Sigmoid colon (tissue), 7 donors: ENCODE measurements around the gene PDGFA. TPM values are rescaled to one million over a fixed set of nuclear protein-coding genes. Genes with fewer than 3 reads are reported as not detected.

ENCODE experiments used
- DNase-seq: peaks from one replicate; pipeline ENCODE4 v3.0.0-alpha.2; 2019
- H3K27ac ChIP-seq, 4 donors: fragments of 200-600 bp; sonication (generic); one replicate each; pipeline ENCODE4 v1.5.1; 2016 to 2019; ENCODE audit warnings: mild to moderate bottlenecking in 1 of 4
- H3K27me3 ChIP-seq, 3 donors: fragments of 200-600 bp; sonication (generic); one replicate each; pipeline ENCODE4 v1.5.1; 2019; ENCODE audit warnings: mild to moderate bottlenecking in 1 of 3
- H3K36me3 ChIP-seq, 4 donors: fragments of 200-600 bp; sonication (generic); one replicate each; pipeline ENCODE4 v1.5.1; 2016 to 2019
- H3K4me1 ChIP-seq, 4 donors: fragments of 200-600 bp; sonication (generic); one replicate each; pipeline ENCODE4 v1.5.1; 2017 to 2019
- H3K4me3 ChIP-seq, 4 donors: fragments of 200-600 bp; sonication (generic); one replicate each; pipeline ENCODE4 v1.5.1; 2017 to 2019; ENCODE audit warnings: mild to moderate bottlenecking in 2 of 4, moderate library complexity in 1 of 4
- H3K9me3 ChIP-seq, 4 donors: fragments of 200-600 bp in 3 of 4; sonication (generic) in 3 of 4; one replicate each; pipeline versions ENCODE4 v1.5.1 to v1.6.1; 2013 to 2019
- EP300 ChIP-seq, 4 donors: sonication (generic); formaldehyde crosslinking; IDR thresholded peaks; one replicate each; pipeline ENCODE4 v1.6.1; 2017; ENCODE audit warnings: antibody characterized with exemption in 4 of 4
- POLR2A ChIP-seq, 2 donors: fragments of 450-650 bp; IDR thresholded peaks; one replicate each; pipeline ENCODE4 v1.6.1; 2016; ENCODE audit warnings: antibody characterized with exemption in 2 of 2, mild to moderate bottlenecking in 2 of 2, moderate library complexity in 2 of 2
- POLR2AphosphoS5 ChIP-seq, 4 donors: sonication (generic); formaldehyde crosslinking; IDR thresholded peaks; one replicate each; pipeline ENCODE4 v1.6.1; 2017; ENCODE audit warnings: antibody characterized with exemption in 4 of 4
- WGBS, 2 donors: extraction: QIAGEN DNeasy Blood & Tissue Kit; methylation state at CpG; one replicate each; pipeline ENCODE4 v1.1.7; 2013; 5-methylcytosine and 5-hydroxymethylcytosine counted together
- intact Hi-C: fragments of 100-400 bp; cut with DNase I; formaldehyde crosslinking; loops from one replicate; pipeline ENCODE4 v1.15.1; 2023
- polyA plus RNA-seq, 3 donors: library from polyadenylated mRNA; stranded (reverse); fragments of 200-250 nt; gene quantifications; one replicate each; pipeline ENCODE4 v1.2.3, GENCODE V29; 2013
- total RNA-seq, 4 donors: library from RNA; depleted of rRNA; stranded (reverse); fragments of >200 nt; gene quantifications; one replicate each; pipeline ENCODE4 v1.1.0, GENCODE V29; 2016
- TF ChIP-seq, protein P1 (sequence below), 4 experiments: fragments of 450-650 bp in 3 of 4; fragments of 200-600 bp in 1 of 4; IDR thresholded peaks; one replicate each; pipeline ENCODE4 v1.5.1; 2016 to 2019; ENCODE audit warnings: antibody characterized with exemption in 4 of 4, mild to moderate bottlenecking in 3 of 4, moderate library complexity in 2 of 4
- donor health status: healthy with polysubstance abuse.
- donor health status: Bipolar disorder and iron deficiency.
- donor health status: healthy.

The PDGFA gene
- total and polyA plus RNA-seq, 7 donors = 19.7 to 38.5 (median 33.9) TPM

DNA sequence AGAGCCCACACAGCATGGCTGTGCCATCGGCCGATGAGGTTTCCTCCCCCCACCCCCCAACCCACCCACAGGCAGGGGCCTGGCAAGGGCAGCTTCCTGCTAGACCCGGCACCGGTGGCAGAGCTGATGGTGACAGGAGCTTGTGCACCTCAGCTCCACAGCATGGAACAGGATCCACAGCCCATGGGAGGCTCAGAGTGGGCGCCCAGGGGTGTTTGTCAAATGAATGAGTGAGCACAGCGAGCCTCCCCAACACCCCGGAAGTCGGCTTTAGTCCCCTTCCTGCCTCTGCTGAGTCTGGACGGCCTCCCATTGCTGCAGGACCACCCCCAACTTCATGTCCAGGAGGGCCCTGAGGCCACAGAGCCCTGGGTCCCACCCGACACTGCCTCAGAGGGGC lies 68.9 kb downstream of the PDGFA start:
- Histone ChIP-seq H3K27ac (no peak overlapping the region), H3K4me1 (peaks cover 0 to 20% (median 5%) of the 10 kb centered on the region in 4 donors), H3K36me3 (no peaks in the 10 kb centered on the region), H3K9me3 (no peaks in the 10 kb centered on the region), H3K4me3 (no peak overlapping the region), H3K27me3 (peaks cover 4 to 43% (median 17%) of the 10 kb centered on the region in 3 donors)
- intact Hi-C loops = no loop called here
- 49 to 72% methylated on average over 10 of the region's 10 CpGs for WGBS, 2 donors
- TF ChIP-seq, protein P1, sequence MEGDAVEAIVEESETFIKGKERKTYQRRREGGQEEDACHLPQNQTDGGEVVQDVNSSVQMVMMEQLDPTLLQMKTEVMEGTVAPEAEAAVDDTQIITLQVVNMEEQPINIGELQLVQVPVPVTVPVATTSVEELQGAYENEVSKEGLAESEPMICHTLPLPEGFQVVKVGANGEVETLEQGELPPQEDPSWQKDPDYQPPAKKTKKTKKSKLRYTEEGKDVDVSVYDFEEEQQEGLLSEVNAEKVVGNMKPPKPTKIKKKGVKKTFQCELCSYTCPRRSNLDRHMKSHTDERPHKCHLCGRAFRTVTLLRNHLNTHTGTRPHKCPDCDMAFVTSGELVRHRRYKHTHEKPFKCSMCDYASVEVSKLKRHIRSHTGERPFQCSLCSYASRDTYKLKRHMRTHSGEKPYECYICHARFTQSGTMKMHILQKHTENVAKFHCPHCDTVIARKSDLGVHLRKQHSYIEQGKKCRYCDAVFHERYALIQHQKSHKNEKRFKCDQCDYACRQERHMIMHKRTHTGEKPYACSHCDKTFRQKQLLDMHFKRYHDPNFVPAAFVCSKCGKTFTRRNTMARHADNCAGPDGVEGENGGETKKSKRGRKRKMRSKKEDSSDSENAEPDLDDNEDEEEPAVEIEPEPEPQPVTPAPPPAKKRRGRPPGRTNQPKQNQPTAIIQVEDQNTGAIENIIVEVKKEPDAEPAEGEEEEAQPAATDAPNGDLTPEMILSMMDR (IDR thresholded peaks at IDR 0.05) = no peak
- TF ChIP-seq POLR2A (IDR thresholded peaks at IDR 0.05) = no peak
- TF ChIP-seq POLR2AphosphoS5 (IDR thresholded peaks at IDR 0.05) = no peak
- TF ChIP-seq EP300 (IDR thresholded peaks at IDR 0.05) = no peak
- DNase-seq = no peak

DNA sequence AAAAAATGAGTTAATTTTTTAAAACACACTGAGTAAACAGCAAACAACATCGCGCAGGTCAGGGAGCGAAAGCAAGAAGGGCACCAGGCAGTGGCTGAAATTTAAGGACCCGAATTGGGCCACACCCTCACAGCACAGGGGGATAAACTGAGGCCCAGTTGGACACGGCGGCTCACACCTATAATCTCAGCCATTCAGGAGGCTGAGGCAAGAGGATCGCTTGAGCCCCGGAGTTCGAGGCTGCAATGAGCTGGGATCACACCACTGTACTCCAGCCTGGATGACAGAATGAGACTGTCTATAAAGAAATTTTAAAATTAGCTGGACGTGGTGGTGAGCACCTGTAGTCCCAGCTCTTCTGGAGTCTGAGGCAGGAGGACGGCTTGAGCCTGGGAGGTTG lies 69.6 kb downstream of the PDGFA start:
- no peak overlapping the region for H3K27ac ChIP-seq
- no peaks in the 10 kb centered on the region for H3K36me3 ChIP-seq
- DNase-seq = no peak
- no peaks in the 10 kb centered on the region for H3K9me3 ChIP-seq
- WGBS, 2 donors = 82 to 93% methylated on average over 11 of the region's 11 CpGs
- TF ChIP-seq POLR2AphosphoS5 (IDR thresholded peaks at IDR 0.05) (no peak), EP300 (IDR thresholded peaks at IDR 0.05) (no peak), POLR2A (IDR thresholded peaks at IDR 0.05) (no peak)
- TF ChIP-seq, protein P1 (IDR thresholded peaks at IDR 0.05) = no peak
- peaks cover 4 to 36% (median 17%) of the 10 kb centered on the region in 3 donors for H3K27me3 ChIP-seq
- intact Hi-C loops = no loop called here
- peaks cover 0 to 13% (median 0%) of the 10 kb centered on the region in 4 donors for H3K4me1 ChIP-seq
- no peak overlapping the region for H3K4me3 ChIP-seq

DNA sequence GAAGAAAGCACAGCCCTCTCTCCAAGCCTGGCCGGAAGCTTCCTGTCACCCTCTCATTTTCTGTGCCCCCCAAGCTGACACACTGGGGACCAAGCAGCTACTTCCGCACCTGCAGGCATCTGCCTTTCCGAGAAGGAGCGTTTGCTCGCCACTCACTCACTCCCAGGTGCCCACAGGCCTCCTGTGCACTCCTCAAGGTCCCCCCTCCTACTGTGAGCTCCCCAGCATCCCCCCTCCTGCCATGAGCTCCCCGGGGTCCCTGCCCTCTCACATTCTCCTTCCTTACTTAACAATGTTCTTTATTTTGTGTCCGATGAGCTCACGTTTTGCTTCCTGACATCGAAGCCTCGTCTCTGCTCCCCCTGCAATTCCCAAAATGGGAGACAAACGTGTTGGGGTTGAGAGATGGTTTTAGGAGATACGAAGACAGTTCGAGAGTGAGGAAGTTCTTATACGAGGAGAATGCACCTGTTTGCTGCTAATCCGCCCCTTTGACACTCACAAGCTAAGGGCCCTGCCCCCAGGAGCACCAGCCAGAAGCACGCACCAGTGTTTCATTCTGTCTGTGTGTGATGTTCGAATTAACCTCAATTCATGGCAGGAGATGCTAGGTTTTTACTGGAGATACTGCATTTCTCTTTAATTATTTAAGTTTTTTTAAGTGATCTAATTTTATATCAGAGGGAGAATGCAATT lies 70.2 kb downstream of the PDGFA start:
- no peak for TF ChIP-seq EP300 (IDR thresholded peaks at IDR 0.05)
- TF ChIP-seq, protein P1 (IDR thresholded peaks at IDR 0.05) = no peak
- TF ChIP-seq POLR2AphosphoS5 (IDR thresholded peaks at IDR 0.05) = no peak
- TF ChIP-seq POLR2A (IDR thresholded peaks at IDR 0.05) = no peak
- Histone ChIP-seq H3K27ac (no peak overlapping the region), H3K9me3 (no peaks in the 10 kb centered on the region), H3K27me3 (peaks cover 4 to 30% (median 17%) of the 10 kb centered on the region in 3 donors), H3K4me3 (no peak overlapping the region), H3K4me1 (peaks cover 0 to 13% (median 0%) of the 10 kb centered on the region in 4 donors), H3K36me3 (no peaks in the 10 kb centered on the region)
- intact Hi-C loops = no loop called here
- WGBS, 2 donors = 76 to 78% methylated on average over 17 of the region's 17 CpGs
- DNase-seq = no peak

DNA sequence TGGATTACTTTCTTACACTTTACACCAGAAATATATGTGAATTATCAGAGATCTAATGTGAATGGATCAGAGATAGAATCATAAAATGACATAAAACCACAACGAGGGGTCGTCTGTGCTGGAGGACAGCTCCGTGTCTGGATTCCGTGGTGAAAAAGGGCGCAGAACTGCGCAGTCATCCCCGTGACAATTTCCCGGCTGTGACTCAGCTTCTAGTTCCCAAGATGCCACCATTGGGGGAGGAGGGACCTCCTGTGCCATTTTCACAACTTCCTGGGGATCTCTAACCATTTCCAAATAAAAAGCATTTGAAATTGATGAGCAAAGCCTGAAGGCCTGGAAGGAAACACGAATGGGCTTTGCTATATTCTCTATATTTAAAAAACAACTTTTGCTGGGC lies 72.1 kb downstream of the PDGFA start:
- H3K27me3 ChIP-seq = peaks cover 4 to 11% (median 8%) of the 10 kb centered on the region in 3 donors
- intact Hi-C loops = no loop called here
- no peaks in the 10 kb centered on the region for H3K36me3 ChIP-seq
- H3K27ac ChIP-seq = no peak overlapping the region
- no peak overlapping the region for H3K4me3 ChIP-seq
- DNase-seq = no peak
- no peak for TF ChIP-seq POLR2AphosphoS5 (IDR thresholded peaks at IDR 0.05)
- TF ChIP-seq EP300 (IDR thresholded peaks at IDR 0.05) = no peak
- TF ChIP-seq, protein P1 (IDR thresholded peaks at IDR 0.05) = no peak
- no peak for TF ChIP-seq POLR2A (IDR thresholded peaks at IDR 0.05)
- H3K4me1 ChIP-seq = peaks cover 0 to 7% (median 0%) of the 10 kb centered on the region in 4 donors
- WGBS, 2 donors = 85 to 87% methylated on average over 9 of the region's 9 CpGs
- H3K9me3 ChIP-seq = no peaks in the 10 kb centered on the region

Other genes starting within 250 kb of the PDGFA start
- gene FOXL3, start 229.7 kb downstream of the PDGFA start, total RNA-seq = not detected
- not detected for gene FOXL3, start 229.7 kb downstream of the PDGFA start, polyA plus RNA-seq
- 10 to 100 TPM; 13.2 to 25.4 (median 16.0) TPM for gene DNAAF5, start 206.9 kb upstream of the PDGFA start, total RNA-seq
- 10 to 100 TPM in 1 of 3 donors, 1 to 10 TPM in 2; 7.8 to 23.4 (median 9.7) TPM for gene DNAAF5, start 206.9 kb upstream of the PDGFA start, polyA plus RNA-seq
- 10 to 100 TPM in 3 of 4 donors, 1 to 10 TPM in 1; 9.7 to 26.6 (median 10.9) TPM for gene PRKAR1B, start 207.4 kb upstream of the PDGFA start, total RNA-seq
- 10 to 100 TPM in 2 of 3 donors, 1 to 10 TPM in 1; 9.5 to 20.4 (median 12.6) TPM for gene PRKAR1B, start 207.4 kb upstream of the PDGFA start, polyA plus RNA-seq